Measurements from ENCODE around the gene ZNF438.
"Not testable (repeated sequence)": the region's sequence is repeated elsewhere in the genome, so short reads cannot be mapped to it uniquely, and the experiment has no call there.

The ZNF438 gene

DNA sequence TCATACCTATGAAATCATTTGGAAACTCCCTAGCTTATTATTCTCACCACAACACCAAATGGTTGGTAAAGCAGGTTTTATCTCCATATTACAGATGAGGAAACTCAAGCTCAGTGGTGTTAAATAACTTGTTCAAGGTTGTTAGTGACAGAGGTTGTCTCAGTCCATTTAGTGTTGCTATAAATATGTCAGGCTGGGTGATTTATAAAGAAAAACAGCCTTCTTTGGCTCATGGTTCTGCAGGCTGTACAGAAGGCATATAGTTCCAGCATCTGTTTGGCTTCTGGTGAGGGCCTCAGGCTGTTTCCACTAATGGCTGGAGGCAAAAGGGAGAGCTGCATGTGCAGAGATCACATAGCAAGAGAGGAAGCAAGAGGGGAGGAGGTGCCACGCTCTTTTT, 96.6 kb downstream of the ZNF438 start:
- Histone ChIP-seq H3K9me3 (ENCODE audit: control insufficient read depth, insufficient read depth, low read length) (no peaks in the 10 kb centered on the region; the same call in 1 of the 2 replicates), H3K4me1 (ENCODE audit: insufficient read depth, low read length) (no peaks in the 10 kb centered on the region), H3K36me3 (ENCODE audit: insufficient read depth, low read length) (no peaks in the 10 kb centered on the region)

DNA sequence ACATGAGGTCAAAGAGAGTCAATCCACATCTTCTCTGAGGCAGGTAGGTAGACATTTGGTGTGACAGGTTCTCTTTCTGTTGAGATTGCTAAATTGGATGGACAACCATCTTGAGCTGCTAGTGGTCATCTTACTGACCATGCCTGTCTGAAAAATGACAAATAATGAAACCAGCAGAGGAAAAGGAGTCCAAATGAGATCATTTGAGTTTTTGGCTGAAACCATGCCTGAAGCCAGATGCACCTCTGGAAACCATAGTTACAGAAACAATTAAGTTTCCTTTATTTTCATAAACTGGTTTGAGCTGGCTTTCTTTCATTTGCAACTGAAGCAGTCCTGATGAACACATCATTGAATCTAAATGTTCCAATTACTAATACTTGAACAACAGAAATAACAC, 100.6 kb downstream of the ZNF438 start:
- Histone ChIP-seq H3K4me1 (ENCODE audit: insufficient read depth, low read length) (no peaks in the 10 kb centered on the region), H3K36me3 (ENCODE audit: insufficient read depth, low read length) (no peaks in the 10 kb centered on the region), H3K9ac (ENCODE audit: low read depth, low read length) (no peak overlapping the region), H3K9me3 (ENCODE audit: control insufficient read depth, insufficient read depth, low read length) (peaks cover 4% of the 10 kb centered on the region; the same call in 1 of the 2 replicates)

More for the DNA sequence above, 96.6 kb downstream of the ZNF438 start:
- no peak overlapping the region for H3K9ac ChIP-seq (ENCODE audit: low read depth, low read length)

DNA sequence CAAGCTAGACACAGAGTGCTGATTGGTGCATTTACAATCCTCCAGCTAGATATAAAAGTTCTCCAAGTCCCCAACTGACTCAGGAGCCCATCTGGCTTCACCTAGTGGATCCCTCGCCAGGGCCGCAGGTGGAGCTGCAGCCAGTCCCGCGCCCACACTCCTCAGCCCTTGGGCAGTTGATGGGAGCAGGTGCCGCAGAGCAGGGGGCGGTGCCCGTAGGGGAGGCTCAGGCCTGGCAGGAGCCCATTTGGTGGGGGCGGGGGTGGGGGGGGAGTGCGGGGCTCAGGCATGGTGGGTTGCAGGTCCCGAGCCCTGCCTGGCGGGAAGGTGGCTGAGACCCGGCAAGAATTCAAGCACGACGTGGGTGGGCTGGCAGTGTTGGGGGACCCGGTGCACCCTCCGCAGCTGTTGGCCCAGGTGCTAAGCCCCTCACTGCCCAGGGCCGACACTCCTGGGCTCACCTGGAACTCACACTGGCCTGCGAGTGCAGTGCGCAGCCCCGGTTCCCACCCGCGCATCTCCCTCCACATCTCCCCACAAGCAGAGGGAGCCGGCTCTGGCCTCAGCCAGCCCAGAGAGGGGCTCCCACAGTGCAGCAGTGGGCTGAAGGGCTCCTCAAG, 101.7 kb downstream of the ZNF438 start:
- Histone ChIP-seq H3K9ac (ENCODE audit: low read depth, low read length) (no peak overlapping the region), H3K36me3 (ENCODE audit: insufficient read depth, low read length) (no peaks in the 10 kb centered on the region), H3K4me1 (ENCODE audit: insufficient read depth, low read length) (no peaks in the 10 kb centered on the region), H3K9me3 (ENCODE audit: control insufficient read depth, insufficient read depth, low read length) (peaks cover 4% of the 10 kb centered on the region; the same call in 1 of the 2 replicates)

DNA sequence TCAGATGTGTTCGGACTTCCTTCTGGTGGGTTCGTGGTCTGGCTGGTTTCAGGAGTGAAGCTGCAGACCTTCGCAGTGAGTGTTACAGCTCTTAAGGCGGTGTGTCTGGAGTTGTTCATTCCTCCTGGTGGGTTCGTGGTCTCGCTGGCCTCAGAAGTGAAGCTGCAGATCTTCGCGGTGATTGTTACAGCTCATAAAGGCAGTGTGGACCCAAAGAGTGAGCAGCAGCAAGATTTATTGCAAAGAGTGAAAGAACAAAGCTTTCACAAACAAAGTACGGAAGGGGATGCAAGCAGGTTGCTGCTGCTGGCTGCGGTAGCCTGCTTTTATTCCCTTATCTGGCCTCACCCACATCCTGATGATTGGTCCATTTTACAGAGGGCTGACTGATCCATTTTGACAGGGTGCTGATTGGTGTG, 102.3 kb downstream of the ZNF438 start:
- H3K36me3 ChIP-seq (ENCODE audit: insufficient read depth, low read length); H3K4me1 ChIP-seq (ENCODE audit: insufficient read depth, low read length); H3K9ac ChIP-seq (ENCODE audit: low read depth, low read length); H3K9me3 ChIP-seq (ENCODE audit: control insufficient read depth, insufficient read depth, low read length): not testable (repeated sequence)

DNA sequence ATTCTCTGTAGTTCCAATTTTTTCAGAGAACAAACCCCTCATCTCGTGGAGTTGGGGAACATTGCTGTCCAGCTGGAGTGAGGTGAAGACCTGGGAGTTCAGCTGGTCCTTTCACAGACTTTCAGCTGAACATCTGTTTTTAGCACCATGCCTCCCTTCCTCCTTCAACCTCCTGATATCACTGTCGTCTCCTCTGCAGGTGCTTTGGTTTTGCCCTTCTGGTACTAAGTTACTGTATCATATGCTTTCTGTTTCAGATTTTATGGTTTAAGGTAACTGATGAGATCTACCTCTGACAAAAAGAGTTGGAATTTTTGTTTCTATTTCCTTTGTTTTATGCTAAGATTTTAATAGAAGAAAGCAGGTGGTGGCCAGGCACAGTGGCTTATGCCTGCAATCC, 102.9 kb downstream of the ZNF438 start:
- H3K36me3 ChIP-seq (ENCODE audit: insufficient read depth, low read length), result no peaks in the 10 kb centered on the region
- no peaks in the 10 kb centered on the region for H3K4me1 ChIP-seq (ENCODE audit: insufficient read depth, low read length)
- no peak overlapping the region for H3K9ac ChIP-seq (ENCODE audit: low read depth, low read length)
- peaks cover 8% of the 10 kb centered on the region for H3K9me3 ChIP-seq (ENCODE audit: control insufficient read depth, insufficient read depth, low read length)

DNA sequence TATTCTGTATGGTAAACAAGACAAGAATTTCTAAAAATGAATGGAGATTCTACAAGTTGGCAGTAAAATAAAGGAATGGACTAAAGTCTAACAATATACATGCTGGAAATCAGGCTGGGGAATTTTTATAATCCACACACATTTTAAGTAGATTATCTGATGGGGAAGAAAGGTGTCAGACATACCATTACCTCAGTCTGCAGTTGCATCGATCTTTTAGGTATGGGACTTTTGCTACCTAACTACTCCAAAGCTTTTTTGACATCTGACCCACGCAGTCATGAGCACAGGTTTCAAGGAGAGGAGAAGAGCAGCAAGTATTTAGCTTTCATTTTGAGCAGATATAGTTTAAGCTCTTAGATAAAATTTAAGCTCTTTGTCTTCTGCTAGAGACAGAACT, 113.0 kb downstream of the ZNF438 start:
- H3K9ac ChIP-seq (ENCODE audit: low read depth, low read length), result no peak overlapping the region
- no peaks in the 10 kb centered on the region for H3K36me3 ChIP-seq (ENCODE audit: insufficient read depth, low read length)
- no peaks in the 10 kb centered on the region for H3K4me1 ChIP-seq (ENCODE audit: insufficient read depth, low read length)
- H3K9me3 ChIP-seq (ENCODE audit: control insufficient read depth, insufficient read depth, low read length), result no peaks in the 10 kb centered on the region

DNA sequence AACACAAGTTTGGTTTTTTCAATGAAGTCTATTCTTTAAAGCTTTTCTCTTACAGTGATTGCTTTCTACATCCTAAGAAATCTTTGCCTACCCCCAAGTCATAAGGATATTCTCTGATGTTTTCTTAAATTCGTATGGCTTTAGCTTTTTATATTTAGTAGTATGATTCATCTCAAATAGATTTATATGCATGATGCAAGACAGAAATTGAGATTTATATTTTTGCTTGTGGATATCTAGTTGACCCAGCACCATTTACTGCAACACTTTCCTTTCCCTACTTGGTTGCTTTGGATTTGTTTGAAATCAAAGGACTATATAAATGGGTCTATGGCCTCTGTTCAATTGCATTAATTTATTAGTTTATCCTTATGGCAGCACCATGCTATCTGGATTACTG, 113.9 kb downstream of the ZNF438 start:
- no peaks in the 10 kb centered on the region for H3K9me3 ChIP-seq (ENCODE audit: control insufficient read depth, insufficient read depth, low read length)
- H3K9ac ChIP-seq (ENCODE audit: low read depth, low read length), result no peak overlapping the region
- H3K4me1 ChIP-seq (ENCODE audit: insufficient read depth, low read length), result no peaks in the 10 kb centered on the region
- no peaks in the 10 kb centered on the region for H3K36me3 ChIP-seq (ENCODE audit: insufficient read depth, low read length)

DNA sequence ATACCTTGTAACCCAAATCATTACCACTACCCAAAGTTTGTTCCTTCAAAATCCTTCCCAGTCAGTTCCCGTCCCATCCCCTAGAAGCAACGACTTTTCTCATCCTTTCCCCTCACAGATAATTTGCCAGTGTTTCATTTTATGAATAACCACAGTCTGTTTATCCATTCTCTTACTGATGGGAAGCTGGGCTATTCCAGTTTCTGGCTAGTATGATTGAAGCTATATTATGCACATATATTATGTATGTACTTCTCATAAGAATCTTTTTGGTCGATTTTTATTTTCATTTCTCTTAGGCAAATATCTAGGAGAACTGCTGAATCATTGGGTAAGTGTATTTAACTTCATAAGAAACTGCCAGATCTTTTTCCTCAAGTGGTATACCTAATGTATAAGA, 114.6 kb downstream of the ZNF438 start:
- Histone ChIP-seq H3K4me1 (ENCODE audit: insufficient read depth, low read length) (no peaks in the 10 kb centered on the region), H3K9me3 (ENCODE audit: control insufficient read depth, insufficient read depth, low read length) (no peaks in the 10 kb centered on the region), H3K9ac (ENCODE audit: low read depth, low read length) (no peak overlapping the region), H3K36me3 (ENCODE audit: insufficient read depth, low read length) (no peaks in the 10 kb centered on the region)

DNA sequence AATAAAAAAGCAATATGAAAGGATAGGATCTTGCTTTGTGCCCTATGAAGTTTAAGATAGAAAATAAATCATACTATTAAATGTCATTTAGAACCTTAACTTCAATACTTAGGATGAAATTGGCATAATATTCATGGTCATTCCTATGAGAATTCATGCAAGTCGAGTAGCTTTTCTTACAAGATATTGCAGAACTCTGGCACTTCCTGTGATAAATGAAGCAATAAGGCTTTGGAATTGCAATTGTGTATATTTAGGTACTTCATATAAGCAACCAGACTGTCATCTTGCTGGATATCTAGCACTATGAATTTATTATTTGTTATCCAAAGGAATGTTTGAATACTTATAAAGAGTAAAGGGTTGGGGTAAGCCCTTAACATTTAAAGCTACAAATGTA, 116.5 kb downstream of the ZNF438 start:
- H3K9me3 ChIP-seq (ENCODE audit: control insufficient read depth, insufficient read depth, low read length), result no peaks in the 10 kb centered on the region; the same call in 1 of the 2 replicates
- no peak overlapping the region for H3K9ac ChIP-seq (ENCODE audit: low read depth, low read length)
- no peaks in the 10 kb centered on the region for H3K4me1 ChIP-seq (ENCODE audit: insufficient read depth, low read length)

DNA sequence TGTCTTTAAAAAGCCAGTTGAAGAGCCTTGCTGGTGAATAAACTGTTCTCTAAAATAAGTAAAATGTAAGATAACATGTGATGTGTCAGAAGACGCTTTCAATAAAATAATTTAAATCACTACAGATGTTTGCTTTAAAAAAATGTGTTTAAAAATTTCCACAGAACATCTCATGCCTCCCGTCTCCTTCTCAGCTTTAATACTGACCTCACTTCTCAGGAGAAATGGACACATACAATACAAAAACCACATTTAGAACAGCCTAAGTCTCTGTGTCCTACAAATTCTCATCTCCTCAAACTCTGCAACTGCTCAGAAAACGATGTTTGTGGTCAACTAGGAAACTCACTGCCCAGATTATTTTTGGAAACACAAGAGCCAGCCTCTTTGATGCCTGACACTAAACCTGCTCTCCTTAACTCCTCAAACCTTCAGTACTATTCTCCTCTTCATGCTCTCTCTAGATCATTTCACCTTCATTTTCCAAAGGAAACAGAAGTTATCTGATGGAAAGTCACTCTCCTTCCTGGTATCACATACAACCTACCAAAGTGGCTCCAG, 120.3 kb downstream of the ZNF438 start:
- no peaks in the 10 kb centered on the region for H3K36me3 ChIP-seq (ENCODE audit: insufficient read depth, low read length)
- no peaks in the 10 kb centered on the region; the same call in 1 of the 2 replicates for H3K9me3 ChIP-seq (ENCODE audit: control insufficient read depth, insufficient read depth, low read length)
- H3K9ac ChIP-seq (ENCODE audit: low read depth, low read length), result no peak overlapping the region
- H3K4me1 ChIP-seq (ENCODE audit: insufficient read depth, low read length), result no peaks in the 10 kb centered on the region

More for the DNA sequence above, 116.5 kb downstream of the ZNF438 start:
- H3K36me3 ChIP-seq (ENCODE audit: insufficient read depth, low read length), result no peaks in the 10 kb centered on the region

DNA sequence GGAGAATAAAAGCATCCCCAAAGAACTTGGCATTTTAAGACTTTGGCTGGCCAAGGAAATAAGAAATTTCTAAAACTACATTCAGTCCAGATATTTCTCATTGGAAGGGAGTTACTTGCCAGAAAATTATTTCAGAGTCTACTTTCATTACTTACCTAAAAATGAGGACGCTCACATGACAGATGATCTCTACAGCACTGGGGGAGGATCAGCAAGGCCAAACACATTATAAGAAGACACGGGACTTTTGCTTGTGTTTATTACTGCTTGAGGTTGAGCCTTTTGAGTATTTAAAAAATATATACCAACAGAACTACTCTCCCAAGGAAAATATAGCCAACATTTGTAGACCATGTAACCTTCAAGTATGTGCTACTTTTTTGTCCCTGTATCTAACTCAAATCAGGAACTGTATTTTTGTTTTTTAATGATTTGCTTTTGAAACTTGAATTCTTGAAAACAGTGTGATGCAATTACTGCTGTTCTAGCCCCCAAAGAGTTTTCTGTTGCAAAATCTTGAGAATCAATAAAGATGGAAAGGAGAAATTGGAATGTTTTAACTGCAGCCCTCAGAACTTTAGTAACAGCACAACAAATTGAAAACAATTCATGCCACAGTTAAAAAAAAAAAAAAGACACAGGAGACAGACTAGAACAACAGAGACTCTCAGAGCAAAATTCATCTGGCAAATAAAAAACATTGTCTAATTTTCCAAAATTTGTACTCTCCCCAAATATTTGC, 128.1 kb downstream of the ZNF438 start:
- peaks cover 4% of the 10 kb centered on the region; the same call in 1 of the 2 replicates for H3K9me3 ChIP-seq (ENCODE audit: control insufficient read depth, insufficient read depth, low read length)
- no peak overlapping the region for H3K9ac ChIP-seq (ENCODE audit: low read depth, low read length)
- H3K4me1 ChIP-seq (ENCODE audit: insufficient read depth, low read length), result no peaks in the 10 kb centered on the region
- no peaks in the 10 kb centered on the region for H3K36me3 ChIP-seq (ENCODE audit: insufficient read depth, low read length)

DNA sequence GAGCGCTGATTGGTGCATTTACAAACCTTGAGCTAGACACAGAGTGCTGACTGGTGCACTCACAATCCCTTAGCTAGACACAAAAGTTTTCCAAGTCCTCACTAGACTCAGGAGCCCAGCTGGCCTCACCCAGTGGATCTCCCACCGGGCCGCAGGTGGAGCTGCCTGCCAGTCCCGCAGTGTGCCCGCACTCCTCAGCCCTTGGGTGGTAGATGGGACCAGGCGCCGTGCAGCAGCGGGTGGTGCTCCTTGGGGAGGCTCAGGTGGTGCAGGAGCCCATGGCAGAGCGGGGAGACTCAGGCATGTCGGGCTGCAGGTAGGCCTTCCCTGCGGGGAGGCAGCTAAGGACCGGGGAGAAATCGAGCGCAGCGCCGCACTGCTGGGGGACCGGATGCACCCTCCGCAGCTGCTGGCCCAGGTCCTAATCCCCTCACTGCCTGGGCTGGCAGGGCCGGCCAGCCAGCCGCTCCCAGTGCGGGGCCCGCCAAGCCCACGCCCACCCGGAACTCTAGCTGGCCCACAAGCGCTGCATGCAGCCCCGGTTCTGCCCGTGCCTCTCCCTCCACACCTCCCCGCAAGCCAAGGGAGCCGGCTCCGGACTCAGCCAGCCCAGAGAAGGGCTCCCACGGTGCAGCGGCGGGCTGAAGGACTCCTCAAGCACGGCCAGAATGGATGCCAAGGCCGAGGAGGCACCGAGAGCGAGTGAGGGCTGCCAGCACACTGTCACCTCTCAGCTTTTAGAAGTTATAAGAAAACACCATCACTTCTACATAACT, 128.9 kb downstream of the ZNF438 start:
- Histone ChIP-seq H3K36me3 (ENCODE audit: insufficient read depth, low read length) (no peaks in the 10 kb centered on the region), H3K4me1 (ENCODE audit: insufficient read depth, low read length) (no peaks in the 10 kb centered on the region), H3K9me3 (ENCODE audit: control insufficient read depth, insufficient read depth, low read length) (peaks cover 4% of the 10 kb centered on the region; the same call in 1 of the 2 replicates), H3K9ac (ENCODE audit: low read depth, low read length) (no peak overlapping the region)

DNA sequence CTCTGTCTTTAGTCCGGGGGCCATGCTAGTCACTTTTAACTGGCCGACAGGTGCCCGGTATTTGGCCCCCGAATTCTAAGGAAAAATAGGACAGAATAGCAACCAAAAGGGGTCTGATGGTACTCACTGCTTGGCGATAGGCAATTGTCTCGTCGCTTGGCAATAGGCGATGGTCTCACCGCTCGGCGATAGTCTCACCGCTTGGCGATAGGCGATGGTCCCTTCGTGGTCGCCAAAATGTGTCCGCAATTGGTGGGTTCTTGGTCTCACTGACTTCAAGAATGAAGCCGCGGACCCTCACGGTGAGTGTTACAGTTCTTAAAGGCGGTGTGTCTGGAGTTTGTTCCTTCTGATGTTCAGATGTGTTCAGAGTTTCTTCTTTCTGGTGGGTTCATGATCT, 130.2 kb downstream of the ZNF438 start:
- not testable (repeated sequence) for H3K4me1 ChIP-seq (ENCODE audit: insufficient read depth, low read length); H3K9me3 ChIP-seq (ENCODE audit: control insufficient read depth, insufficient read depth, low read length); H3K9ac ChIP-seq (ENCODE audit: low read depth, low read length); H3K36me3 ChIP-seq (ENCODE audit: insufficient read depth, low read length)

DNA sequence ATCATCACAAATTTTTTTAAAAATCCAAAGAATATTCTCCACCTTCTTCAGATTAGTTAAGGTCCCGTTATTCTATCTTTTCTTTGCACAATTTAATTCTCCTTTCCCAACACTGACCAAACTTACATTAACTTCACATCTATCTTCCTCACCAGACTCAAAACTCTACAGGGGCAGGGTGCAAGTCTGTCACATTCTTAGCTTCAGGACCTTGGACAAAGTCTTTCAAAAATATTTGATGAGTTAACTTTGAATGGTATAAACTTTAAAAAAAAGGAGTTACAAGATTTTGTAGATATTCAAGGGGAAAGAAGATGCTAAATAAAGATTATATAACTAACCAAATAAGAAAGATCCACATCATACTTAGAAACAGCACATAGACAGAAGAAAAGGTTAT, 132.7 kb downstream of the ZNF438 start:
- H3K4me1 ChIP-seq (ENCODE audit: insufficient read depth, low read length), result no peaks in the 10 kb centered on the region

More for the DNA sequence above, 132.7 kb downstream of the ZNF438 start:
- H3K9me3 ChIP-seq (ENCODE audit: control insufficient read depth, insufficient read depth, low read length), result peaks cover 4% of the 10 kb centered on the region; the same call in 1 of the 2 replicates
- H3K9ac ChIP-seq (ENCODE audit: low read depth, low read length), result no peak overlapping the region
- H3K36me3 ChIP-seq (ENCODE audit: insufficient read depth, low read length), result no peaks in the 10 kb centered on the region

Data from ES-I3 (cell line).